Stimulated activated CD4-positive, alpha-beta T cell treated with anti-CD3 and anti-CD28 coated beads, Interleukin-15, amount 100 ng/mL, for 1 hour (primary cell): ENCODE results near the gene ERI3.
A peak's percentile ranks its signal among the peaks of the same experiment; 100 is the strongest.
"Not testable (repeated sequence)": the region's sequence is repeated elsewhere in the genome, so short reads cannot be mapped to it uniquely, and the experiment has no call there.

Source experiments
- DNase-seq, 2 donors: peaks; one replicate each; pipeline ENCODE4 v3.0.0-alpha.2; 2020; ENCODE audit warnings: low read depth in 1 of 2, low spot score in 1 of 2

Gene ERI3

GRCh38 chr1:44217809-44218410 is 137.1 kb downstream of the ERI3 start:
- DNase-seq = peak; percentile 38 to 67

GRCh38 chr1:44213222-44214112 is 141.6 kb downstream of the ERI3 start, which contains the start of gene DMAP1:
Gene DMAP1 (plus strand): TSS chr1:44213471. CDS start chr1:44213754, 283 bp downstream.
- DNase-seq = peak; percentile 71 to 76

DNA sequence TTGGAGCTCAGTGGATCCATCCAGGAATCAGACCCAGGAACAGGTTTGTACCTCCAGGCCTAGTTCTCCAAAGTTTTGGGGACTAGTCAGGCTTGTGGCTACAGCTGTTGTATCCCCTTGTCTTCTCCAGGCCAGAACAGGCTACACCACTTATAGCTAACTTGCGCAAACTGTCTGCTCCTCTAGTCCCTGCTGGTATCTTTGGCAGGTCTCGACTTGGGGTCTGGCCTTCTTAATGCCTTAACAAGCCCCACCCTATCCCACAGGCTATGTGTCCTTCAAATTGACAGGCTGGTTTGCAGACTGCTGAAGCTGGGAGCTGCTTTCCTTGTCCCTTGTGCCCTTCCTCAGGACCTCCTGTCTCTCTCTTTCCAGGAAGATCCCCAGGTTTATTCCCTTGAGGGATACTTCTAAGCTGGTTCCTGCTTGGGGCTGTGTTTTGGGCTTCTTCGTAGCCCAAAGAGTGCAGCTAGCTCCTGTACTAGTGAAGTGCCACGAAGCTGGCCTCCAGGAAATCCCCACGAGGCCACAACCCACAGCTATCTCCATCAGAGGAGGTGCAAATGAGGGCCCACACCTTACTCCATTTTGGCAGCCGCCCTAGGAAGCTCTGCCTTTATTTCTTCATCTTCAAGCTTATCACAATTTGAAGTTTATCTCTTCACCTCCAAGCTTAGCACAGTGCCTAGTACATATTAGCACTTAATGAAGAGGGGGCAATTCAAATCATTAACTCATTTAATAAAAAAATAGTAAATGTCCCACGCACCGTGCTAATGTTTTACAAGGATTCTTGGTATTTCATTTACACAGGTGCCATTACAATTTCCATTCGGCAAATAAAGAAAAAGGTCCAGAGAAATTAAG is 142.5 kb downstream of the ERI3 start:
- DNase-seq = no peak

DNA sequence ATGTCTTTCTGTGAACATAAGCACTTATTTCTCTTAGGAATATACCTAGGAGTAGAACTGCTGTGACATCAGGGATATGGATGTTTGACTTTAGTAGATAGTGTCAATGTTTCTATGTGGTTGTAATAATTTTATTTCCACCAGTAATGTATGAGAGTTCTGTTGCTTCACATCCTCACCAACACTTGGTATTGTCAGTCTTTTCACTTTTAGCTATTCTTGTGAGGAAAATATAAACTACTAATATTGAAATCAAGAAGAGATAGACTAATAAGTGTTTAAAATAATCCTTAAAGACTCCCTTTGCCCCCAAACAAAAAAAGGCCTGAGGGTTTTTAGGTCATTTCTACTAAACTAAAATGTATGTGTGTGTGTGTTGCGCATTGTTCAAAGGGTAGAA is 144.5 kb downstream of the ERI3 start:
- no peak for DNase-seq

- DNase-seq = no peak
Observed at GRCh38 chr1:44208226-44208625, 146.8 kb downstream of the ERI3 start.

GRCh38 chr1:44206545-44206944 is 148.5 kb downstream of the ERI3 start:
- DNase-seq = not testable (repeated sequence)

GRCh38 chr1:44200336-44200735 is 154.7 kb downstream of the ERI3 start:
- DNase-seq = no peak

DNA sequence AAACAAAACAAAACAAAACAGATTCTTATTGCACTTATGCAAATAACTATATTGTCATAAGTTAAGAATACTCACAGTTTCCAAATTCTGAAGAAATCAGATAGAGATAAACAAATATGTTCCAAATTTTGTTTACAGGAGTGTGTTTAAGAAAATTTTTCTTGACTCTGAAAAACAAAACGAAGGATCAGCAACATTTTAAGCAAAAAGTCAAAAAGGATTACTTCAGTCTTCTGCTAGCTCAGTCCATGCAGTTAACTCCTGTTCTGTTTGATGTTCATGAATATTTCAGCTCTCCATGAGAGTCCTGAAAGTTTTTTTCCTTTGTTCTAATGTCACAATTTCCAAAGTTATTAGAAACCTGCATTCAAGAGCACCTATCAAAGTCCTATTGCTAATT is 180.4 kb downstream of the ERI3 start:
- DNase-seq = no peak
